Prostate gland (tissue), 2 donors: ENCODE data around the gene LMCD1. TPM values are rescaled to one million over a fixed set of nuclear protein-coding genes. Genes with fewer than 3 reads are reported as not detected.

Source experiments
- DNase-seq: peaks from one replicate; pipeline ENCODE4 v3.0.0-alpha.2; 2019; ENCODE audit warnings: low spot score
- H3K27ac ChIP-seq, 2 donors: fragments of 200-600 bp; sonication (generic); 2 replicates each; pipeline ENCODE4 v1.5.1; 2017 to 2019
- H3K27me3 ChIP-seq: fragments of 200-600 bp; sonication (generic); replicated peaks from 2 replicates; pipeline ENCODE4 v1.5.1; 2019; ENCODE audit not compliant: insufficient read depth
- H3K36me3 ChIP-seq, 2 donors: fragments of 200-600 bp; sonication (generic); 1 replicate in 1 of 2; 2 replicates in 1 of 2; pipeline versions ENCODE4 v1.5.1 to v1.8.1; 2017 to 2019
- H3K4me1 ChIP-seq: fragments of 200-600 bp; sonication (generic); replicated peaks from 2 replicates; pipeline ENCODE4 v1.5.1; 2019
- H3K4me3 ChIP-seq, 2 donors: fragments of 200-600 bp; sonication (generic); 2 replicates each; pipeline ENCODE4 v1.5.1; 2017 to 2019
- H3K9me3 ChIP-seq: fragments of 200-600 bp; sonication (generic); 2 replicates; pipeline ENCODE4 v1.5.1; 2017
- CTCF ChIP-seq, 4 experiments: fragments of 200-600 bp in 2 of 4; fragments of 450-650 bp in 2 of 4; sonication (generic) in 2 of 4; IDR thresholded peaks; 1 replicate in 3 of 4; 2 replicates in 1 of 4; pipeline ENCODE4 v1.5.1; 2016 to 2019; ENCODE audit warnings: antibody characterized with exemption in 4 of 4, mild to moderate bottlenecking in 2 of 4, moderate library complexity in 2 of 4
- POLR2A ChIP-seq: fragments of 450-650 bp; IDR thresholded peaks from one replicate; pipeline ENCODE4 v1.6.1; 2016; ENCODE audit warnings: antibody characterized with exemption, mild to moderate bottlenecking
- POLR2AphosphoS5 ChIP-seq: sonication (generic); formaldehyde crosslinking; IDR thresholded peaks from one replicate; pipeline ENCODE4 v1.6.1; 2017; ENCODE audit warnings: antibody characterized with exemption
- WGBS: methylation state at CpG from one replicate; pipeline ENCODE4 v1.1.5; 2018; 5-methylcytosine and 5-hydroxymethylcytosine counted together
- intact Hi-C: fragments of 100-400 bp; cut with DNase I; formaldehyde crosslinking; loops from one replicate; pipeline ENCODE4 v1.14.2; 2022
- total RNA-seq, 2 donors: library from RNA; depleted of rRNA; stranded (reverse); fragments of >200 nt; gene quantifications; one replicate each; pipeline ENCODE4 v1.1.0, GENCODE V29; 2016

The LMCD1 gene
- total RNA-seq, result 100 to 1,000 TPM in 1 of 2 donors, 10 to 100 TPM in 1; 73.0 to 144 TPM

GRCh38 chr3:8501371-8502131 is at the start of gene LMCD1:
Gene LMCD1, plus strand, starts transcription at chr3:8501823. Its CDS starts 116 bp downstream, at chr3:8501939.
- Histone ChIP-seq H3K36me3 (no peaks in the 10 kb centered on the region), H3K27me3 (no peaks in the 10 kb centered on the region), H3K9me3 (no peaks in the 10 kb centered on the region), H3K4me1 (peaks cover 21% of the 10 kb centered on the region), H3K4me3 (peak within 1 kb of the TSS; percentile 32 to 50), H3K27ac (peak within 1 kb of the TSS; percentile 70 to 87)
- peak; percentile 94 for DNase-seq
- WGBS, result 1% methylated on average over 49 of the region's 49 CpGs
- intact Hi-C loops, result no loop called here
- TF ChIP-seq POLR2AphosphoS5 (peak; percentile 91), POLR2A (peak; percentile 78), CTCF (IDR thresholded peaks at IDR 0.05) (peak in 3 of 4 experiments; percentile 15 to 41 (median 19))

GRCh38 chr3:8452112-8452511 is 49.5 kb upstream of the LMCD1 start:
- DNase-seq, result no peak
- 87% methylated on average over 4 of the region's 4 CpGs for WGBS

GRCh38 chr3:8453153-8453552 is 48.5 kb upstream of the LMCD1 start:
- Histone ChIP-seq H3K27me3 (no peaks in the 10 kb centered on the region), H3K4me1 (no peaks in the 10 kb centered on the region), H3K27ac (no peak overlapping the region), H3K36me3 (no peaks in the 10 kb centered on the region), H3K9me3 (no peaks in the 10 kb centered on the region), H3K4me3 (no peak overlapping the region)
- 92% methylated on average over 5 of the region's 5 CpGs for WGBS
- no peak for TF ChIP-seq POLR2A
- intact Hi-C loops, result no loop called here
- no peak for DNase-seq

More at GRCh38 chr3:8452112-8452511, 49.5 kb upstream of the LMCD1 start:
- TF ChIP-seq POLR2A (no peak), POLR2AphosphoS5 (no peak), CTCF (IDR thresholded peaks at IDR 0.05) (no peak)
- Histone ChIP-seq H3K27ac (no peak overlapping the region), H3K4me3 (no peak overlapping the region), H3K9me3 (no peaks in the 10 kb centered on the region), H3K27me3 (no peaks in the 10 kb centered on the region), H3K4me1 (no peaks in the 10 kb centered on the region), H3K36me3 (no peaks in the 10 kb centered on the region)
- intact Hi-C loops, result no loop called here

- no peak for DNase-seq
- H3K4me3 ChIP-seq, result no peak overlapping the region
- no peaks in the 10 kb centered on the region for H3K36me3 ChIP-seq
- H3K27me3 ChIP-seq, result no peaks in the 10 kb centered on the region
- 75% methylated on average over 5 of the region's 5 CpGs for WGBS
- H3K9me3 ChIP-seq, result no peaks in the 10 kb centered on the region
- TF ChIP-seq POLR2A (no peak), CTCF (IDR thresholded peaks at IDR 0.05) (no peak), POLR2AphosphoS5 (no peak)
- H3K27ac ChIP-seq, result no peak overlapping the region
- intact Hi-C loops, result no loop called here
- no peaks in the 10 kb centered on the region for H3K4me1 ChIP-seq
These were observed 45.9 kb upstream of the LMCD1 start for GRCh38 chr3:8455526-8456411.

GRCh38 chr3:8456412-8456811 is 45.2 kb upstream of the LMCD1 start:
- intact Hi-C loops, result no loop called here
- Histone ChIP-seq H3K27me3 (no peaks in the 10 kb centered on the region), H3K27ac (no peak overlapping the region), H3K9me3 (no peaks in the 10 kb centered on the region), H3K4me1 (no peaks in the 10 kb centered on the region), H3K36me3 (no peaks in the 10 kb centered on the region), H3K4me3 (no peak overlapping the region)
- 83% methylated on average over 3 of the region's 3 CpGs for WGBS
- TF ChIP-seq CTCF (IDR thresholded peaks at IDR 0.05), result no peak
- TF ChIP-seq POLR2A, result no peak
- no peak for TF ChIP-seq POLR2AphosphoS5
- DNase-seq, result no peak
